ENCODE results near the gene TUG1.

TUG1 gene

GRCh38 chr22:31005535-31005934, 36.5 kb downstream of the TUG1 start:
- no peak for DNase-seq

- no peak for DNase-seq
Measured at GRCh38 chr22:31019191-31019930, 50.3 kb downstream of the TUG1 start.

- DNase-seq: no peak
Measured at GRCh38 chr22:31020334-31020733, 51.3 kb downstream of the TUG1 start.

- no peak for DNase-seq
Measured at GRCh38 chr22:31022516-31022915, 53.5 kb downstream of the TUG1 start.
